HG03280 (cell line): ENCODE measurements around the gene MTAP.

ENCODE experiments used
- ATAC-seq: cut with Tn5 transposase; IDR thresholded peaks from one replicate; pipeline ENCODE4 v1.9.1; 2021; ENCODE audit warnings: mild to moderate bottlenecking, moderate library complexity; ENCODE audit not compliant: unreplicated experiment

The MTAP gene

DNA sequence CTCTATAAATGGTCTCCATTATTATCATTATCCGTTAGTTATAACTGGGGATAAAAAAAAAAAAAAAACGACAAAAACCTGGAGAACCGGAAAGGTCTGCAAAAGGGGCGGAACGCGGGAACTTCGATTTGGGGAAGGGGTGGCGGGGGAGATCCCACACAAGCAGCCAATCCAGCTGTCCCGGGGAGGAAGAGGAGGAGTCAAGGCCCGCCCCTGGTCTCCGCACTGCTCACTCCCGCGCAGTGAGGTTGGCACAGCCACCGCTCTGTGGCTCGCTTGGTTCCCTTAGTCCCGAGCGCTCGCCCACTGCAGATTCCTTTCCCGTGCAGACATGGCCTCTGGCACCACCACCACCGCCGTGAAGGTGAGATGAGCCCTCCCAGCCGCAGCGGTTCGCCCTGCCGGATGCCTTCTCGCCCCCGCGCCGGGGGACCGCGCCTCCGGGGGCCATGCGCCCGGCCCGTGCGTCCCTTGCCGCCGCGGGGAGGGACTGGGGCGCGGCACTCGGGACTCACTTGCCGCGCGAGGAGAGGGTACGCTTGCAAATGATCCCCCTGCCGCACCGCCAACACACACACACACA, at the start of gene MTAP:
MTAP (plus strand) TSS at position 219 of the 583 bp plus-strand sequence; CDS start at position 332, 113 bp downstream.
- peak; percentile 83 for ATAC-seq

DNA sequence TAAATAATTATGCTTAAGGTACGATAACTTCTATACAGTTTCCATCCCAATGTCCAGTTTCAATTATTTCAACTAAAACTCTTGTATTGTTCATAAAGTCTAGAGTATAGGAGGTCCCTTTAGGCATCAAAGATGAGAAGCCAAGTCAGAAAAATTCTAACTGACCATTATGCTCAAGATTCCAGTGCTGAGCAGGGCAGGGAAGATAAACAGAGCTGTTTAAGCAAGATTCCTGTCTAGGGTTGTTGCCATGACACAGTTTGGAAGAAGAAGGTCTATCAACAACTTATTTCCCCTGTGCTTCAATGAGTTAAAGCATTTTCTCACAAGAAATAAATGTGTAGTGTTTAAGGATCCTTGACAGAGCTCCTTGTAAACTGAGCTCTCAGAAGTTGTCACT, 48.9 kb upstream of the MTAP start:
- no peak for ATAC-seq

DNA sequence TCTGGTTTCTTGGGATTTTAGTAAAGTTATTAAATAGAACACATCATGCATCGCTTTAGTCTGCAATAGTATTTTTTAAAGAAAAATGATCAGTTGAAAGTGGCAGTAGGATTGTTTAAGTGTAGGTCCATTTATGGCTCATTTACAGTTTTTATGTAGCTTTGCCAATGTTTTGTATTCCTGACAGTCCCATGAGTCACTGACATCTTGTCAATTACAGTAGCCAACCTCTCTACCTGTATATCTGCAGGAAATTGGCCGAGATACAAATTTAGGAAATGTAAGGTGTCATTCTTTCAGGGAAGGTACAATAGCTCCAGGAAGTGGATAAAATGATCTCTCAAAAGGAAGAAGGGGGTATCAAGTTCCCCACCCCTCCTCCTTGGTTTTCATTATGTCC, 47.7 kb upstream of the MTAP start:
- ATAC-seq = no peak

DNA sequence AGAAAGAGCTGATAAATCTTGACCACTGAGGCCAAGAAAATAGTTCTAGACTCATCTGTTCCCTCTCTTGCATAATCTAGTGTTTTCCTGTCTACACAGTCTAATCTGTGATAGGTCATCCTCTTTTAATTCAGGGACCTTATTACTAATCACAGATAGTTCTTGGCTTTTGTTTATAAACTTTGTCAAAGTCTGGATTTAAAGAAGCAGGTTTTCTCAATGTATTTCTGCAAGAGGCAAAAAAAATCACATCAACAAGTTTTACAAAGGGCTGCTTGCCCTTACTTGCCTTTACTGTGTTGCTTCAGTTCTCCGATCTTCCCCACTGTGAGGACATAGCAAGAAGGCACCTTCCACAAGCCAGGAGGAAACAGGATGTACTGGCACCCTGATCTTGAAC, 43.9 kb upstream of the MTAP start:
- ATAC-seq = no peak

DNA sequence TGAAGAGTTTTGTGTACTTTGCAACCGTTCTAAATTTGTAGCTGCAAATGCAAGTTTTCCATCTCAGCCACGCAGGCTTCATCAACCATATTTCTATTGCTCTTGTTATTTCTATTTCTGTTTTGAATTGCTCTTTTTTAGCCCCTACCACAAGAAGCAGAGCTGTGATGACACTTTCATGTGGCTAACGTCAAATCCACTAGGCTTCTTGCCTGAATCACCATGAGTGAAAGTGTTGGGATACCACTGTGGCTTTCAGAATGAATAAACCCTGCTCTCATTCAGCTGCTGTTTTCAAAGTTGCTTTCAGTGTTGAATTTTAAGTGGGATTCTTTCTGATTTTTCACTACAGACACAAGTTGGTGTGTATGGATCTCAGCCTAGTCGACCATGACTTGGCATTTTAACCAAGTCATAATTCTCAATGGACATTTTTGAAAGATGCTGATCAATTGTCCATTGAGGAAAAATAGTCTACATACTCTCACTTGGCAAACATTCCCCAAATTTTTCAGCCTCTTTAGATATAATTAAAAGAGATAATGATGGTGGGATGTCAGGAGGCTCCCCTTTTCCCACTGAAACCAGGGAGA, 41.0 kb upstream of the MTAP start:
- ATAC-seq = no peak

DNA sequence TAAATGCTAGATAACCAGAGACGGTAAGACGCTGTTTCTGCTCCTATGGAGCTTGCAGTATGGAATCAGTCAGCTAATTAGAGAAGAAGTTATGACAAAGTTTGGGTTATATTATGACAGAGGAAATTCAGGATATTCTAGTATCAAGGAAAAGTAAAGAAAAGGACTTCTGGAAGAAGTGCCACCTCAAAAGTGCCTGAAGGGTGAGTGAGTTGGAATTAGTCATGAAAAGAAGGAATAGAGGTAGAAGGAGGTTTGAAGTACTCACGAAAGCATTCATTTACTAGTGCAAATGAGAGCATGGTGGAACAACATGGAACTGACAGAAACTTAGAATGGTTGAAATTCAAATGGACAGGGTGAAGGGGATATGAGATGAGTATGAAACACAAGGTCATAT, 40.4 kb upstream of the MTAP start:
- ATAC-seq = no peak

DNA sequence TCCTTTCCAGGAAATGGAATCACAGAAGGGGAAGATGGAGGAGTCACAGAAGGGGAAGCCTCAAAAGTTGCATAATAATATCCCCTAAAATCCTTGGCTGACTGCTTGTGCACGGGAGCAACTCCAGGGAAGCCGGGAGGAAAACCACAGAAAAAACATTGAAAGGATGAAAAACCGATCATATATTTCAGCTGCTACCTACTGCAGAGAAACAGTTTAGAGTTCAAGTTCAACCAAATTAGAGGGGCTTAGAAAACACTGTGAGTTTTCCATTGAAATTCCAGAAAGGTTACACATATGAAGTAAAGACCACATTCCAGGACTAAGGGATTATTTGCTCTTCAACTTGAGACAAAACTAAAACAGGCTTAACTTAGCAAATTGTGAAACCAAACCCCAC, 37.6 kb upstream of the MTAP start:
- ATAC-seq = no peak

DNA sequence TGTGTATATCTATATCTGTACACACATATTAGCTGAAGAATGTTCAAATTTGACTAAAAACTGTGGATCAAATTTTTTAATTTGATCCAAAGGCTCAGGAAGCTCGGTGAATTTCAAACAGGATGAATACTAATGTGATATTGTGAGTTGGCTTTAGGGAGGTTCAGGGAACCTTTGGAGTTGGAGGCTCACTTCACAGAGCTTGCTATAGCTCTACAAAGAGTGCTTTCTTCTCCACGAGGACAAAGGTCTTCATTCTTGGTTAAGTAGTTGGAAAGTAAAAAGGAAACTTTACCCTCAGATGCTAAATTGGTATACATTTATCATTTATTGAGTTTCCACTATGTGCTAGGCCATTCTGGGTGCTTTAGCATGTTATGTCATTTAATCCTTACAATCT, 36.3 kb upstream of the MTAP start:
- ATAC-seq = no peak

DNA sequence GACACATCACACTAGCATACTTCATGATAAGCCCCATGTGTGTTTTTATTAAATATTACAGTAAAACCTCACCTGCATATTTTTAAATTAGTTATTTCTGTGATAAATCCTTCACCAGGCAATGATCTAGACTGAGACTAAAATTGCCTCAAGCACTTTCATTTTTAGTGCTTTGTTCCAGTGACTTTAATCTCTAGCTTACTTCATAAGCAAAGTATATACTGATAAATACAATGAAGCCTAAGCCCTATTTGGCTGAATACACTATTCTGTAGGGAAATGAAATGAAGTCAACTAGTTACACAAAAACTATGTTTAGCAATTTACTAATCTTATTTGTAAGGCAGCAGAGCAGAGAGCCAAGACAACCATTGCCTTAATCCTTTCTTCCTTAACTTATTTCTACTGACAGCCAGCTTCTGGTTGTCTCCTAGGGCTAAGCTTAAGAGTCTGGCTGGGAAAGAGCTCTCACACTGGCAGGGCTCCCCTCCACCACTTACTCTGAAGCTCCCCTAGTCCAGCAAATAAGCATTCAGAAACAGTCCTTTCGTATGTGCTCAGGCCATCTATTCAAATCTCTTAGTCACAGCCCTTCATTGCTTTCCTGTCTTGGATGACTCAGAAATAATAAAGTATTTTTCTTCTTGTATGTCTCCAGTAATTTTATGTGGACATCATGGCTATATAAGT, 31.4 kb upstream of the MTAP start:
- ATAC-seq = no peak

DNA sequence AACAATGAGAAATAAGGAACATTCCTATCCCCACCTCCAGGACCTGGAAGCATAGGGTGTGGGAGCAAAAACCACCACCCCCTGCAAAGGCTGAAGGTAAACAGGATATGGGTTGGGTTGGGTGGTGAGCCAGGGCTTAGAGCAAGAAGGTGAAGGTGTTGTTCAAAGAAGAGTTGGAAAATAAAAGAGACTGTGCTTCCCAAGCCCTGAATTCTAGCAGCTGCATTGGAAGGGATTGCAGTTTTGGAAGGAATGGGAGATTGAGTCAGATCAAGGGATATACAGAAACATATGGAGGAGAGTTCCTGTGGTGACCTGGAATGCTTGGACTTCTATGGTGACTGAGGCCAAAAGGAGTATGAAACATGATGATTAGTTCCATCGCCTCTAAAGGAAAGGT, 24.7 kb upstream of the MTAP start:
- no peak for ATAC-seq

DNA sequence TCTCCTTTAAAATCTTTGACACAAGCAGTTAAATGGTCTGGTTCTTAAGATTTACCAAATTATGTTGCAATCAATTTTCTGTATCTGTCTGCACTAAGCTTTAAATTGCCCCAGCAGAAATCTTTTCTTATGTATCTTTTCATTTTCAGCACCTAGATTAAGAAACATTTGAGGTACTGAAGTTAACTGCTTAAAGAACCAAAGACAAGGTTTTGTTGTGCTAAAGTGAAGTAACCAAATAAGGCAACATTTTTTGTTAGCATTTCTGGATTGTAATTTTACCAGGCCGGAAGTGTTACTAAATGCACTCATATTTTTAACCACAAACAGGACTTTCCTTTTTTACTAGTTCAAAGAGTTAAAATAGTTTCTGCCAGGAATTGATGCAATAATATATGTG, 24.1 kb upstream of the MTAP start:
- ATAC-seq = no peak

DNA sequence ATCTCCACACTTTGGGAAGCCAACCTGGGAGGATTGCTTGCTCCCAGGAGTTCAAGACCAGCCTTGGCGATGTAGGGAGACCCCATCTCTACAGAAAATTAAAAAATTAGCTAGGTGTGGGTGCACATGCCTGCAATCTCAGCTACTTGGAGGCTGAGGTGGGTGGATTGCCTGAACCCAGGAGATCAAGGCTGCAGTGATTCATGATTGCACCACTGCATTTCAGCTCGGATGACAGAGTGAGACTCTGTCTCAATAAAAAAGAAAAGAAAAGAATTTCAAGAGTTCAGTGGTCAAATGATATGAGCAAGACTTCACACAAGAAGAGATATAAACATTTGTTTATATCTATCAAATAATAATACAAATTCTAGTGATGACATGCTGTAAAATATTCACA, 23.0 kb upstream of the MTAP start:
- ATAC-seq = no peak

DNA sequence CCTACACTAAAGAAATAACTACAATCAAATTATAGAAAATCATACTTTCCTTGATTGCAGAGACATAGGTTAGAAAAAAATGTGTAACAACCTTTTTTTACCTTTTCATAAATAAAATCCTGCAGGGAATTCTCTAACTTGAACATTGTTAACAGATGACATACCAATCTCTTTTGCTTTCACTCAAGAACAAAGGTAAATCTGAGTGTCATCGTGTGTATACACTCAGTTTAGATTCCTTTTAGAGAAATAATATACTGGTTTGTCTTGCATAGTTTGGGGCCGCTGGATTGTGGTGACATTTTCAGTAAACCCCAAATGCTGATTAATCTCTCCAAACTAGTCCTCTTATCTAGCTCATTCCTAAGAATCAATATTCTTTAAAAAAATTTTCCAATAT, 20.8 kb upstream of the MTAP start:
- ATAC-seq = no peak

DNA sequence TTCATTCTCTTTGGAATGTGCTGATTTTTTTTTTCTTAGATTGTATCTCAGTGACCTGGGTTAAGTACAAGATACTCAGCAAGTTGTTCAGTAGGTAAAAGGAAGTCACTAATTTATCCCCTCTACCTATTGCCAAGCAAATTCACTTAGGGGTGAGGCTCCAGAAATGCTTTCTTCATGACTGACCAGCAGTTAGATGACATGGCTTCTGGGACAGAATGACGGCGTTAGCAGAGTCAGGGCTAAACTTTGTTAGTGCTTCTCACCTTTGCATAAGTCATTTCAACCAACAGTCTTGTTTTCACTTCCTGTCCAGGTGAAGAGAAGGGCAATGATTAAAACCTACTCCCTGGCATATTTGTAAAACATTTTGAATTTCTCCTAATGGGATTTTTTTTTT, 20.2 kb upstream of the MTAP start:
- no peak for ATAC-seq

DNA sequence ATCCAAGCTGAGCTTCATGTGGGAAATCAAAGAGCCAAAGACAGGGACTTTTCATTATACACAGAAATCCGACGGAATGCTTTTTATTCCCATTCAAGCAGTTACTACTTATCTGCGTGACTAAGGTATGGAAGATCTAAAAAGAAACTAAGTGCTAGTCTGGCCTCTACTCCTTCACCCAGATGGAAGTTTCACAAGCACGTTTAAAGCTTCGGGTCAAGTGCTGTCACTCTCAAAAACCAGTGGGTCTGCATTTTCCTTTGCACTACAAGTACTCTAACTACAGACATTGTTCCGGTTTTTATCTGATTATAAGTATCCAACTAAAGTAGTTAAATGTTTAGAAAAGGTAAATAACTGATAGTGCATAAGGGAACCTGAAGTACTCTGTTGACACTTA, 13.7 kb upstream of the MTAP start:
- ATAC-seq = no peak

DNA sequence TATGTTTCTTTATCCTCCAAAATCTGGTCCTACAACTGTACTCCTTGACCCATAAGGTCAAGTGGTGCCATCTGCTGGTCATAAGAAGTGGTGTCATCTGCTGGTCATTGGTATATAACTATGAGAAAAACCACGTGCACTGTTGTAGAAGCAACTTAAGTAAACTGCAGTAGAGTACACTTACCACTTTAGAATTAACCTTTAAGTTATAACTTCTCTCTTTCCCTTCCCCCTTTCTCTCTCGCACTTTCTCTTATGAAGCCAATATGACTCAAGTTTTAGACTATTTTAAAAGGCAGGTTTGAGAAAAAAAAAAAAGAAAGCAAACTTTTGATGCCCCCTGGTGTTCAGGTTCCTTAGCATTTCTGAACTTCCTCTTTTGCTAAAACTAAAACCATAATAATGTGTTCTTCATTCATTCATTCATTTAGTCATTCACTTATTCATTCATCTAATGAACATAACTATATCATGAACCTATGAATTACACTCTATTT, 12.8 kb upstream of the MTAP start:
- ATAC-seq = peak; percentile 96

DNA sequence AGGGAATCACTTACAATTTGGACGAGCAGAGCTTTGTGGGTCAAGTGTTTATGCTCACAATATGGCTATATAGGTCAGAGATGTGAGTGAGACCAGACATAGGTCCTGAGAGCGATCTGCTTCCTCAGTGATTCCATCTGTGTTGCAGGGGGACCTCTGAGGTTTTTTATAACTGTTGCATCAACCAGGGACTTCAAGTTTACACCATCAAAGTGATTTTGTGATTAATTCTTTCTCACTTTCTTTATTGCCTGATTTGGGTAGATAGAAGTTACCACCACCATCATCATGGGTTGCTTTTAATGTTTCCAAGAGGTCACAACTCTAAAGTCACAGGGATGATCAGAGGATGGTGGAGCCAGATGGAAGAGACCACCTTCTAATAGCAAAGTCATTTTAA, 7.0 kb upstream of the MTAP start:
- no peak for ATAC-seq

DNA sequence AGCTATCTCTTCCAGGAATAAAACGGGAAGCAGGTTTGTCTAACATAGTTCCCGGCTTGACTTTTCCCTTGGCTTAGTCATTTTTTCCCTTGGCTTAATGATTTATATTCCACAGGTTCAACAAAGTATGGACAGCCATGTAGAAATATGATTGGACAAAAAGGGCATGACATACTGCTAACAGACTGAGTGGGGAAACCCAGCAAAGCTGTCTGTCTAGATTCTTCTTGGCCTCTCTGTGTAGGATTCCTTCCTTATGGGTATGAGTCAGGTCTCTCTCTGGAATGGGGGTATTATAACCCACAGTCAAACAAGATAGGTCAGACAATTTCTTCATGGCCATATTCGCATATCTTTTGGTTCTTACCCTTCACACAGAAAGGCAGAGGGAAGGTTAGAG, 5.7 kb upstream of the MTAP start:
- ATAC-seq = no peak

DNA sequence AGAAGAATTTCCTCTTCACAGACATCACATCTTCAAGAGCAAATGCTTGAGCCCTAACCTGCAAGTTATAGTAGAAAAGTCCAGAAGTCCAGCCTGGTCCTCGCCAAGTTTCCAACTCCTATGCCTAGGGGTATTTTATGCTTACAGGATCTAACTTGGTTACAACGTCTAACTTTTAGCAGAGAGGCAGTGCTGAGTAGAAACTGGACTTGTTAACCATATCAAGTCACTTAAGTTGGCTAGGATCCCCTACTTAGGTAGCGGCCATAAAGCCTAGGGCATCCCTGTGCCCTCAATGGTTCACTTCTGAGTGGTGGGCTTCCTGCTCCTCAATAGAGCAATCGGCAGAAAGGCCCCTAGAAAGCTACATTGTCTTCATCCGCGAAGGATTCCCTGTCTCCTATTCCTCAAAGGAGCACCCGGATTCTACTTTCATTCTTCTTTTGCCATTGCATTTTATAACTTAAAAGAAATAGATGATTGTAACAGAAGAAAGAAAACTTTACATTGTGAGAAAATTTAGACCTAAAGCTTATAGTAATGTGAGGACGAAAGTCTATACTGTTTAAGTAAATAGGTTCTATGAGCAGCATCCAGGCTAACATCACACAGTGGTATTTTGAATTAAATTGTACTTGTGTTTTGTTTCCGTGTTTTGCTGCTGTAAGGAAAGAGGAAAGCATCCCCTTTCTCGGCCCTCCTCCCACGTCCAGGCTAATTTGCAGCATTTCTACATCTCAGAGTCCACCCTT, 1.3 kb upstream of the MTAP start:
- ATAC-seq = no peak

DNA sequence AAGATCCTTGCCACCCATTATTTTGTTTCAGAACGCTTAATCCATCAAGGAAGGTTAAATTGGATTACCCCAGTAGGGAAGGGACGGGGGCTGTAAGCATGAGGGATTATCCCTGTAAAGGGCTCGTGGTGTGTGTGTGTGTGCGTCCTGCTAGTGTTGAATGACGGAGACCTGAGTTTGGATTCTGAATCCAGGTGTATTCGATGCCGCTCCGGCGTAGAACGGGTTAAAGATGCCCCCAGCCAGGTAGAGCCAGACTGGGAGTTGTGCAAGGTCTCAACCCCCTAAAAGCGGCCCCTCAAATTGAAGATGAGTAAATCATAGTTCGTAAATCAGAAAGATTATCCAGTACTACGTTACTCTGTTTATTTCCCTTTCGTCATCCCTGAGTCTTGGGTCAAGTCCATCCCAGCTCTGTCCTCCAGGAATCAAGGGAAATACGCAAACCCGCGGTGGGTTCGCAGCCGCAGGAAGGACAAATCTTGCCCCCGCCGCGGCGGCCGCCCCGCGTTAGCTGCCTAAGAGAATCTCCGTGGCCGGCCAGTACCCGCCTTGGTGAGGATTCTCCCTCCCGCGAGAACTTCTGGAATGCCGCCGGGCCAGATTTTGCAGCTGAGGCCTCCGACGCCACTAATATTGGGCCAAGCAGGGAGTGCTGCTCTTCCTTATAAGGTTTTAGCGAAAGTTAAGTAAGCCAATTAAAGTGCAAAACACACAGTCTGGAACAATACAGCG, 586 bp upstream of the MTAP start:
- ATAC-seq = peak; percentile 14

DNA sequence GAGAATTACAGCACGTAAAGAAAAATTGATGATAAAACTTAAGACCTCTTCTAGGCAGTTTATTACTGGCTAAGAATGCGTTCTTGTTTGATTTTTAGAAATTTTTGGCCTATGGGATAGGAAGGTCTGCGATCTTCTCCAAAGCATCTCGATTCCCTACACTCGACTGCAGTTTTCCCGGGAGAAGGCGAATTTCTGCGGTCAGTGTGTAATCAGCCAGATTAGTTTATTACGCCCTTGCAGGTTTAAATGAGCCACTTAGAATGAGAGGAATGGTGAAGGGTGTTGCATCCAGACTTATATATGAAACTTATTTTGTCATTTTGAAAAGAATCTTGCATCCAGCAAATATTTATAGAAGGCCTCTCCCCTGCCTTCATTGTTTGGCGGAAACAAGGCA, 1.2 kb downstream of the MTAP start:
- ATAC-seq = no peak
